Smooth muscle cell (in vitro differentiated cells): ENCODE results near the gene C10orf71. TPM values are rescaled to one million over a fixed set of nuclear protein-coding genes. Genes with fewer than 3 reads are reported as not detected.

ENCODE experiments used
- DNase-seq: peaks from one replicate; lab custom pipeline; 2025; ENCODE audit not compliant: unreplicated experiment; lab: John Stamatoyannopoulos, UW
- H2AFZ ChIP-seq: fragments of 200-600 bp; sonication (generic); 2 replicates; pipeline ENCODE4 v1.6.0; 2016; ENCODE audit warnings: antibody characterized with exemption, low read depth, mild to moderate bottlenecking
- H3F3A ChIP-seq: fragments of 200-600 bp; sonication (generic); 2 replicates; pipeline ENCODE4 v1.6.0; 2017; ENCODE audit warnings: antibody characterized with exemption, low read depth
- H3K27ac ChIP-seq: fragments of 200-600 bp; sonication (generic); 2 replicates; pipeline ENCODE4 v1.5.1; 2016; ENCODE audit warnings: low read depth, mild to moderate bottlenecking
- H3K27me3 ChIP-seq: fragments of 200-600 bp; sonication (generic); 2 replicates; pipeline ENCODE4 v1.6.1; 2016; ENCODE audit warnings: low read depth, mild to moderate bottlenecking
- H3K36me3 ChIP-seq: fragments of 200-600 bp; sonication (generic); 2 replicates; pipeline ENCODE4 v1.5.1; 2016; ENCODE audit warnings: low read depth
- H3K4me1 ChIP-seq: fragments of 200-600 bp; sonication (generic); 2 replicates; pipeline ENCODE4 v1.5.1; 2016; ENCODE audit warnings: low read depth
- H3K4me2 ChIP-seq: fragments of 200-600 bp; sonication (generic); 2 replicates; pipeline ENCODE4 v1.6.0; 2016; ENCODE audit warnings: mild to moderate bottlenecking
- H3K4me3 ChIP-seq: fragments of 200-600 bp; sonication (generic); 2 replicates; pipeline ENCODE4 v1.5.1; 2016; ENCODE audit warnings: mild to moderate bottlenecking
- H3K79me2 ChIP-seq: fragments of 200-600 bp; sonication (generic); 2 replicates; pipeline ENCODE4 v1.6.0; 2016; ENCODE audit warnings: low read depth, mild to moderate bottlenecking
- H3K9ac ChIP-seq: fragments of 200-600 bp; sonication (generic); 2 replicates; pipeline ENCODE4 v1.6.0; 2016; ENCODE audit warnings: low read depth
- H3K9me3 ChIP-seq: fragments of 200-600 bp; sonication (generic); replicated peaks from 2 replicates; pipeline ENCODE4 v1.5.1; 2016; ENCODE audit warnings: low read depth
- H4K20me1 ChIP-seq: fragments of 200-600 bp; sonication (generic); 2 replicates; pipeline ENCODE4 v1.6.0; 2016; ENCODE audit warnings: low read depth
- WGBS: methylation state at CpG from one replicate; pipeline ENCODE4 v1.1.7; 2016; ENCODE audit warnings: low lambda C conversion rate; 5-methylcytosine and 5-hydroxymethylcytosine counted together
- polyA plus RNA-seq: library from polyadenylated mRNA; unstranded; fragments of >200 nt; fragmentation: Nextera tagmentation; extraction: Ambion mirVana; gene quantifications from 2 replicates; pipeline ENCODE4 v1.2.1, GENCODE V29; 2016
- total RNA-seq: library from RNA; depleted of rRNA; stranded (reverse); fragments of >200 nt; gene quantifications from 2 replicates; pipeline ENCODE4 v1.2.3, GENCODE V29; 2014
- TF ChIP-seq, protein P1 (sequence below): fragments of 200-600 bp; sonication (generic); IDR thresholded peaks from 2 replicates; pipeline ENCODE4 v1.5.1; 2017; ENCODE audit warnings: borderline replicate concordance, mild to moderate bottlenecking, antibody characterized with exemption; ENCODE audit not compliant: insufficient read depth, poor library complexity, severe bottlenecking

C10orf71 gene
- total and polyA plus RNA-seq, 2 experiments from 2014 or later, result not detected

DNA sequence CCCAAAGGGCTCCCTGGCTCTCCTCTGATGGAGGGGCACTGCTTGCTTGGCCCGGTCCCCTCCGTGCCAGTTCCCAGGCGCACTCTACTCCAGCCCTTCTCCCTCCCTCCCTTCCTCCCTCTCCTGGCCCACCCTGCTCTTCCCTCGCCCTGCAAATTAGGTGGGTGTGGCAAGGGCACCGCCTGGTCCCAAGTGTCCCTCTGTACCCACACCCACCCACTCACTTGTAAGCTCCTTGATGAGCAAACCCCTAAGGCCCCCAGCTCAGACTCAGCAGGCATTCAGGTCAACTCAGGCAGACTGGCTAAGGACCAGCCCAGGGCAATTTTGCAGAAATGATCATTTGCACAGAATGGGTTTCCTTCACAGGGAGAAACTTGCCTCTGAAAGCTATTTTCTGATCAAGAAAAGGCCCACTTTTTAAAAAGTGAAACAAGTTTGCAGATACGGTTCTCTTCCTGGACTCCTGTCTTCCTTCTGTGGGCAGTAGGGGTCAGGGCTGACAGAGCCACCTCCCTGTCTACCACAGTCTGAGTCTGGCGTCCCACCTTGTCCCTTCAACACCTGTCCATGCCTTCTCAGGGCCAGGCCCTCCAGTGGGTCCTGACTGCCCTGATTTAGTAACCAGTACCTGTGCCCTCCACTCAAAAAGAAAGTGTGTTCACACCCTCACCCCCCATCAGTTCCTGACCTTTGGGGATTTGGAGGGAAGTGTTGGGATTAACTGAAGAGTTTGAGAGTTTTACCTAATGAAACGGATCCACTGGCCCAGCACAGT, 28.3 kb downstream of the C10orf71 start:
- H4K20me1 ChIP-seq, result no peaks in the 10 kb centered on the region

DNA sequence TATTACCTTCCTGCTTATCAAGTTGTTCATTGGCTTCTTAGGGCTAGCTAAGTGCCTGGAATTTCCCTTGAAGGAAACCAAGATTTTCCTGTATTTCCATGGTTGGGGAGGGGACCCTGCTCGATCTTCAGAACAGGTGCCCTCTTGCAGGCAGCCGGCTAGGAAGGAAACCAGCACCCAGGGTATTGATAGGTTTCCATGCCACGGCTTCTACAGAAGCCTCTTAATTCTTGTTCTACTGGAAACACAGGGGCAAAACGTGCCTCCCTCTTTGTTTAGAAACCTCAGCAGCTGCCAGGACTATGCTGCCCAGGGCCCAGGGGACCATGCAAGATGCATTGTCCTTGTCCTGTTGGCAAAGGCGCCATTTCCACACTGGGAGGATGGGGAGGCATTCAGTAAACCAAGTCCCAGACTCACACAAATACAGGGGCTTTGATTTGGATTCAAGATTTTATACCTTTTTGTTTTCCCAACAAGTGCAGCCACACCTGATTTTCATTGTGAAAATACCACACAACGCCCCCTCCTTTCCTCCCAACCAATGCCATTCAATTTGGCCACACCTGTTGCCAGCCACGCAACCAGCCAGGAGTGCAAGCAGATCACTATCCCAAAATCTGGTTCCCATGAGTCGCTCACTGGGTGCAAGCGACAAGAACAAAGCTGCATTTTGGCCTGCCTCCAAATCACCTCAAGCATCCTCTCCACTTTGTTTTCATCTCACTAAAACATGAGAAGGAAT, 29.6 kb downstream of the C10orf71 start:
- H3K4me3 ChIP-seq, result no peak overlapping the region
- WGBS, result 85% methylated on average over 9 of the region's 9 CpGs
- H3K27me3 ChIP-seq, result peaks cover 11% of the 10 kb centered on the region

More for the DNA sequence above, 28.3 kb downstream of the C10orf71 start:
- H3K4me3 ChIP-seq, result no peak overlapping the region
- H3K79me2 ChIP-seq, result no peaks in the 10 kb centered on the region
- H3K36me3 ChIP-seq, result no peaks in the 10 kb centered on the region
- no peaks in the 10 kb centered on the region for H3K9me3 ChIP-seq
- DNase-seq, result no peak
- H3K9ac ChIP-seq, result no peak overlapping the region
- no peaks in the 10 kb centered on the region for H3F3A ChIP-seq
- H3K4me2 ChIP-seq, result no peak overlapping the region
- no peak overlapping the region for H2AFZ ChIP-seq
- TF ChIP-seq, protein P1, sequence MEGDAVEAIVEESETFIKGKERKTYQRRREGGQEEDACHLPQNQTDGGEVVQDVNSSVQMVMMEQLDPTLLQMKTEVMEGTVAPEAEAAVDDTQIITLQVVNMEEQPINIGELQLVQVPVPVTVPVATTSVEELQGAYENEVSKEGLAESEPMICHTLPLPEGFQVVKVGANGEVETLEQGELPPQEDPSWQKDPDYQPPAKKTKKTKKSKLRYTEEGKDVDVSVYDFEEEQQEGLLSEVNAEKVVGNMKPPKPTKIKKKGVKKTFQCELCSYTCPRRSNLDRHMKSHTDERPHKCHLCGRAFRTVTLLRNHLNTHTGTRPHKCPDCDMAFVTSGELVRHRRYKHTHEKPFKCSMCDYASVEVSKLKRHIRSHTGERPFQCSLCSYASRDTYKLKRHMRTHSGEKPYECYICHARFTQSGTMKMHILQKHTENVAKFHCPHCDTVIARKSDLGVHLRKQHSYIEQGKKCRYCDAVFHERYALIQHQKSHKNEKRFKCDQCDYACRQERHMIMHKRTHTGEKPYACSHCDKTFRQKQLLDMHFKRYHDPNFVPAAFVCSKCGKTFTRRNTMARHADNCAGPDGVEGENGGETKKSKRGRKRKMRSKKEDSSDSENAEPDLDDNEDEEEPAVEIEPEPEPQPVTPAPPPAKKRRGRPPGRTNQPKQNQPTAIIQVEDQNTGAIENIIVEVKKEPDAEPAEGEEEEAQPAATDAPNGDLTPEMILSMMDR, result no peak
- H3K27me3 ChIP-seq, result peaks cover 15% of the 10 kb centered on the region
- 73% methylated on average over 5 of the region's 8 CpGs for WGBS
- H3K27ac ChIP-seq, result no peak overlapping the region
- H3K4me1 ChIP-seq, result no peaks in the 10 kb centered on the region

GRCh38 chr10:49329146-49329505, 30.2 kb downstream of the C10orf71 start:
- Histone ChIP-seq H3K4me3 (no peak overlapping the region), H3K79me2 (no peaks in the 10 kb centered on the region), H3K9me3 (no peaks in the 10 kb centered on the region), H3K27ac (no peak overlapping the region), H3F3A (no peaks in the 10 kb centered on the region), H2AFZ (no peak overlapping the region), H3K36me3 (no peaks in the 10 kb centered on the region), H3K4me1 (no peaks in the 10 kb centered on the region), H3K4me2 (no peak overlapping the region), H4K20me1 (no peaks in the 10 kb centered on the region), H3K27me3 (peaks cover 10% of the 10 kb centered on the region), H3K9ac (no peak overlapping the region)
- WGBS, result 88% methylated on average over 4 of the region's 4 CpGs
- TF ChIP-seq, protein P1, result no peak
- no peak for DNase-seq

More for the DNA sequence above, 29.6 kb downstream of the C10orf71 start:
- no peaks in the 10 kb centered on the region for H3K36me3 ChIP-seq
- TF ChIP-seq, protein P1, result no peak
- no peak for DNase-seq
- no peaks in the 10 kb centered on the region for H3K79me2 ChIP-seq
- no peaks in the 10 kb centered on the region for H4K20me1 ChIP-seq
- no peak overlapping the region for H3K9ac ChIP-seq
- H3K9me3 ChIP-seq, result no peaks in the 10 kb centered on the region
- no peak overlapping the region for H3K4me2 ChIP-seq
- no peaks in the 10 kb centered on the region for H3K4me1 ChIP-seq
- no peak overlapping the region for H3K27ac ChIP-seq
- no peaks in the 10 kb centered on the region for H3F3A ChIP-seq
- no peak overlapping the region for H2AFZ ChIP-seq
